Tibial nerve (tissue), 3 donors: ENCODE results near the gene BCAS3.

ENCODE experiments used
- POLR2A ChIP-seq, 2 donors: fragments of 450-650 bp; IDR thresholded peaks; one replicate each; pipeline ENCODE4 v1.6.1; 2017; ENCODE audit warnings: antibody characterized with exemption in 2 of 2, mild to moderate bottlenecking in 2 of 2, moderate library complexity in 2 of 2
- TF ChIP-seq, protein P1 (sequence below), 5 experiments: fragments of 200-600 bp in 3 of 5; fragments of 450-650 bp in 2 of 5; sonication (generic) in 3 of 5; IDR thresholded peaks; one replicate each; pipeline ENCODE4 v1.5.1; 2016 to 2019; ENCODE audit warnings: antibody characterized with exemption in 5 of 5, mild to moderate bottlenecking in 3 of 5, moderate library complexity in 2 of 5

DNA sequence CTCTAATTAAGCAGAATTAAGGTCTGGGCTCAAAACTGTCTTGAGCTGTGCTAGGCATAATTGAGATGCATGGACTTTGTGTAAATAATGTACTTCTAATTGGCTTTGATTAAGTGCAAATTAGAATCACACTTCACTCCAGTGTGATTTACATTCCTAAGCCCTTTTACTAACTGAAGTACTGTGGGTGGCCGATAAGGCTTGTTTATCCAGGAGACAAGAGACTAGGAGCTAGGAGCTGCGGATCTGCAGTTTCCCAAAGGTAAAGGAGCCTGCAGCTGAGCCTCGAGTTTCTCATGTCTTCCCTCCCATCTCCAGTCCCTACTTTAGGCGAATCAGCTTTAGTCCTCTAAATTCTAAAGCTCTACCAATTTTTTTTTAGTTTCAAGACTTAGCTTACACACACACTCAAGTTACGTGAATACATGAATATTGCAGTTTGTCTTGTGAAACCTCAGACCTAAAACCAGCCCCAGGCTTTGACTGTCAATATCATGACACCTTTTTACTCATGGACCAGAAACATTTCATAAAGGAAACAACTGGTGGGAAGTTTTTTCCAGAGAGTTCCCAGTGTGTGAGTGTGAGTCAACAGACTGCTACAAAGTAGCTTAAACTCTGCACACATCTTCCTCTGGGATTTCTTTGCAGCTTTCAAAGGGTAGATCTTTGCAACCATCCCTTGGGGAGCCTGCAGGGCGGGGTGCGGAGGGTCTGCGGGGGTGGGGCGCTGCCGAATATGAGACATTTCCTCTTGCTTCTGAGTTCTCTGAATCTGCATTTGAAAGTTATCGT lies 608.1 kb downstream of the BCAS3 start:
- no peak for TF ChIP-seq POLR2A (IDR thresholded peaks at IDR 0.05)
- TF ChIP-seq, protein P1, sequence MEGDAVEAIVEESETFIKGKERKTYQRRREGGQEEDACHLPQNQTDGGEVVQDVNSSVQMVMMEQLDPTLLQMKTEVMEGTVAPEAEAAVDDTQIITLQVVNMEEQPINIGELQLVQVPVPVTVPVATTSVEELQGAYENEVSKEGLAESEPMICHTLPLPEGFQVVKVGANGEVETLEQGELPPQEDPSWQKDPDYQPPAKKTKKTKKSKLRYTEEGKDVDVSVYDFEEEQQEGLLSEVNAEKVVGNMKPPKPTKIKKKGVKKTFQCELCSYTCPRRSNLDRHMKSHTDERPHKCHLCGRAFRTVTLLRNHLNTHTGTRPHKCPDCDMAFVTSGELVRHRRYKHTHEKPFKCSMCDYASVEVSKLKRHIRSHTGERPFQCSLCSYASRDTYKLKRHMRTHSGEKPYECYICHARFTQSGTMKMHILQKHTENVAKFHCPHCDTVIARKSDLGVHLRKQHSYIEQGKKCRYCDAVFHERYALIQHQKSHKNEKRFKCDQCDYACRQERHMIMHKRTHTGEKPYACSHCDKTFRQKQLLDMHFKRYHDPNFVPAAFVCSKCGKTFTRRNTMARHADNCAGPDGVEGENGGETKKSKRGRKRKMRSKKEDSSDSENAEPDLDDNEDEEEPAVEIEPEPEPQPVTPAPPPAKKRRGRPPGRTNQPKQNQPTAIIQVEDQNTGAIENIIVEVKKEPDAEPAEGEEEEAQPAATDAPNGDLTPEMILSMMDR (IDR thresholded peaks at IDR 0.05): no peak
